Stimulated activated CD8-positive, alpha-beta memory T cell treated with anti-CD3 and anti-CD28 coated beads, Interleukin-15, amount 100 ng/mL, for 48 hours (primary cell): Measurements from ENCODE around the gene ZNF419.

Experiments used
- DNase-seq, 2 donors: peaks; one replicate each; pipeline ENCODE4 v3.0.0-alpha.2; 2020; ENCODE audit warnings: low read depth in 2 of 2

ZNF419 gene

DNA sequence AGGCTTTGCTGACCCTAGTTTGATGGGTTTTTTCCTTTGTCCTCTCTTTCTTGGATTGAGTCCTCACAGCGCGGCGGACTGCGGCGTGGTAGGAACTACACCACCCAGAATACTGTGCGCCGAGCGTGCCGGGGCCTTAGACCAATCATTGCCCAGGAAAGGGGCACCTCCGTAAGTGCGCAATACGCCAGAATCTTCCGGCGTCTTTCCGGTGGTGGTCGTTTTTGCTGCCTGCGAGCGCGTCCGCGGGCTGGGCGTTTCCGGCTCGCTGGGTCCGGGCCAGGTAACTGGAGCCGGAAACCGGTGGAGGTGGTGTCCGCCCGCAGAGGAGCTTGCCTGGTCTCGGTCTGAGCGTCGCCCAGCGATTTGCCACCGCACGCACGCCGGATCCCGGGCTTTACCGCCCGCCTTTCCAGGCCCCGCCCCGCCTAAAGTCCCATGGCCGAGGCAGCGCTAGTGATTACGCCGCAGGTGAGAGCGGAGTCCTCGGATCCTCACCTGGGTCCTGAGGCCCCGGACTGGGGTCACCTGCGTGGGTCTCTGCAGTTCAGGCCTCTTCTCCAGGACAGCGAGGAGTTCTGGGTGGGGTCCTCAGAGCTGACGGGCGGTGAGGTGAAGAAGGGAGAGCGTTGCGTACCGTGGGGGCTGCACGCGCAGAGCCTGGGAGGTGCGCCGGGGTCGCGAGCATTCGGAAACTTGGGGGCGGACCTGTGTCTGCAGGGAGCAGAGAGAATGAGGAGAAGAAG is 39.8 kb downstream of the ZNF419 start, which contains the start of gene ZNF549:
Gene ZNF549 (plus strand): TSS at position 221 of the 746 bp plus-strand sequence. CDS start 218 bp downstream, at position 439.
- DNase-seq = peak; percentile 81 to 84

DNA sequence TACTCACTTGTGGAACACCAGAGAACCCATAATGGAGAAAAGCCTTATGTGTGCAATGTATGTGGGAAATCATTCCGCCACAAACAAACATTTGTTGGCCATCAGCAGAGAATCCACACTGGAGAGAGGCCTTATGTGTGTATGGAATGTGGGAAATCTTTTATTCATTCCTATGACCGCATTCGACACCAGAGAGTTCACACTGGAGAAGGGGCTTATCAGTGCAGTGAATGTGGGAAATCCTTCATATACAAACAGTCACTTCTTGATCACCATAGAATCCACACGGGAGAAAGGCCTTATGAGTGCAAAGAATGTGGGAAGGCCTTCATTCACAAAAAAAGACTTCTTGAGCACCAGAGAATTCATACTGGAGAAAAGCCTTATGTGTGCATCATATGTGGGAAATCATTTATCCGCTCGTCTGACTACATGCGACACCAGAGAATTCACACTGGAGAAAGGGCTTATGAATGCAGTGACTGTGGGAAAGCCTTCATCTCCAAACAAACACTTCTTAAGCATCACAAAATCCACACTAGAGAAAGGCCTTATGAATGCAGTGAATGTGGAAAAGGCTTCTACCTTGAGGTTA is 50.5 kb downstream of the ZNF419 start:
- DNase-seq = no peak
